HepG2 (cell line): ENCODE results near the gene GPS1. TPM values are rescaled to one million over a fixed set of nuclear protein-coding genes. Genes with fewer than 3 reads are reported as not detected.

Experiments
- AKAP8 ChIP-seq: sonication (generic); formaldehyde crosslinking; IDR thresholded peaks from 2 replicates; pipeline ENCODE4 v1.5.1; 2020; ENCODE audit warnings: mild to moderate bottlenecking, missing genetic modification reagents
- ARNT ChIP-seq: fragments of 450-650 bp; IDR thresholded peaks from 2 replicates; pipeline ENCODE4 v1.6.1; 2017
- CCAR2 ChIP-seq: fragments of 200-400 bp; formaldehyde crosslinking; optimal IDR thresholded peaks from 2 replicates; pipeline ENCODE3; 2018; ENCODE audit warnings: low read depth, mild to moderate bottlenecking, low read length, moderate library complexity
- CENPBD1 ChIP-seq: sonication (generic); formaldehyde crosslinking; IDR thresholded peaks from 2 replicates; pipeline ENCODE4 v1.8.0; 2022; ENCODE audit warnings: missing genetic modification reagents, low read depth, mild to moderate bottlenecking, borderline replicate concordance
- DDIT3 ChIP-seq: sonication (generic); formaldehyde crosslinking; IDR thresholded peaks from 2 replicates; pipeline ENCODE4 v1.4.0; 2020; ENCODE audit warnings: mild to moderate bottlenecking, missing genetic modification reagents
- E2F1 ChIP-seq: sonication (generic); formaldehyde crosslinking; IDR thresholded peaks from 2 replicates; pipeline ENCODE4 v1.5.0; 2020; ENCODE audit warnings: missing genetic modification reagents
- FOXC1 ChIP-seq: sonication (generic); formaldehyde crosslinking; IDR thresholded peaks from 2 replicates; pipeline ENCODE4 v1.8.0; 2022; ENCODE audit warnings: mild to moderate bottlenecking, missing genetic modification reagents, borderline replicate concordance
- FOXK1 ChIP-seq: sonication (generic); formaldehyde crosslinking; IDR thresholded peaks from 2 replicates; pipeline ENCODE4 v1.4.0; 2020; ENCODE audit warnings: low read depth, missing genetic modification reagents, borderline replicate concordance
- HDAC2 ChIP-seq: sonication (generic); formaldehyde crosslinking; IDR thresholded peaks from 2 replicates; pipeline ENCODE4 v1.4.0; 2020; ENCODE audit warnings: missing genetic modification reagents
- JUN ChIP-seq: sonication (generic); formaldehyde crosslinking; IDR thresholded peaks from 2 replicates; pipeline ENCODE4 v1.4.0; 2020; ENCODE audit warnings: mild to moderate bottlenecking, missing genetic modification reagents
- LRRFIP1 ChIP-seq: sonication (generic); formaldehyde crosslinking; conservative IDR thresholded peaks from 2 replicates; pipeline ENCODE4 v1.4.0; 2020; ENCODE audit warnings: missing genetic modification reagents
- MED1 ChIP-seq: sonication (generic); formaldehyde crosslinking; IDR thresholded peaks from 2 replicates; pipeline ENCODE4 v1.4.0; 2020; ENCODE audit warnings: missing genetic modification reagents
- NCOA1 ChIP-seq: sonication (generic); formaldehyde crosslinking; IDR thresholded peaks from 2 replicates; pipeline ENCODE4 v1.9.0; 2021; ENCODE audit warnings: missing genetic modification reagents
- NFYB ChIP-seq: sonication (generic); formaldehyde crosslinking; IDR thresholded peaks from 2 replicates; pipeline ENCODE4 v1.4.0; 2020; ENCODE audit warnings: missing genetic modification reagents
- PHF8 ChIP-seq: sonication (generic); formaldehyde crosslinking; IDR thresholded peaks from 2 replicates; pipeline ENCODE4 v1.5.0; 2020; ENCODE audit warnings: missing genetic modification reagents
- SP2 ChIP-seq: sonication (generic); formaldehyde crosslinking; IDR thresholded peaks from 2 replicates; pipeline ENCODE4 v1.5.1; 2020; ENCODE audit warnings: mild to moderate bottlenecking, missing genetic modification reagents
- TCF12 ChIP-seq, 2 experiments: fragments of 450-650 bp in 1 of 2; sonication (generic) in 1 of 2; formaldehyde crosslinking in 1 of 2; IDR thresholded peaks; 2 replicates each; pipeline versions ENCODE4 v1.6.1 to v1.8.0; 2017 to 2022; ENCODE audit warnings: antibody characterized with exemption in 1 of 2, mild to moderate bottlenecking in 1 of 2, missing genetic modification reagents in 1 of 2, moderate library complexity in 1 of 2
- TEAD3 ChIP-seq: optimal IDR thresholded peaks from 2 replicates; pipeline ENCODE3; 2016; ENCODE audit warnings: borderline replicate concordance
- TSC22D2 ChIP-seq: sonication (generic); formaldehyde crosslinking; IDR thresholded peaks from 2 replicates; pipeline ENCODE4 v1.5.1; 2020; ENCODE audit warnings: missing genetic modification reagents, mild to moderate bottlenecking, borderline replicate concordance
- ZNF207 ChIP-seq: fragments of 450-650 bp; IDR thresholded peaks from 2 replicates; pipeline ENCODE4 v1.6.1; 2016; ENCODE audit warnings: antibody characterized with exemption, borderline replicate concordance
- ZNF256 ChIP-seq: sonication (generic); formaldehyde crosslinking; conservative IDR thresholded peaks from 2 replicates; pipeline ENCODE4 v1.4.0; 2020; ENCODE audit warnings: missing genetic modification reagents
- ZNF383 ChIP-seq: sonication (generic); formaldehyde crosslinking; IDR thresholded peaks from 2 replicates; pipeline ENCODE4 v1.4.0; 2020; ENCODE audit warnings: missing genetic modification reagents, mild to moderate bottlenecking, borderline replicate concordance
- ZNF549 ChIP-seq: sonication (generic); formaldehyde crosslinking; IDR thresholded peaks from 2 replicates; pipeline ENCODE4 v1.5.0; 2020; ENCODE audit warnings: missing genetic modification reagents
- ZNF7 ChIP-seq: IDR thresholded peaks from 2 replicates; pipeline ENCODE4 v1.6.1; 2016; ENCODE audit warnings: missing biosample characterization, missing genetic modification reagents
- ZSCAN30 ChIP-seq: sonication (generic); formaldehyde crosslinking; IDR thresholded peaks from 2 replicates; pipeline ENCODE4 v1.5.0; 2020; ENCODE audit warnings: mild to moderate bottlenecking, missing genetic modification reagents
- ZSCAN31 ChIP-seq: sonication (generic); formaldehyde crosslinking; IDR thresholded peaks from 2 replicates; pipeline ENCODE4 v1.5.0; 2020; ENCODE audit warnings: low read depth, mild to moderate bottlenecking, missing genetic modification reagents
- polyA plus RNA-seq, 8 experiments: library from polyadenylated mRNA; depleted of rRNA in 3 of 8; stranded (reverse) in 7 of 8; unstranded in 1 of 8; fragments of >200 nt; fragmentation: Illumina TruSeq in 4 of 8; extraction: Trizol in 4 of 8; gene quantifications; 2 replicates each; pipeline versions ENCODE4 v1.2.1 to v1.2.3, GENCODE V29; 2011 to 2016; ENCODE audit warnings: low read depth in 4 of 8, missing spikeins in 1 of 8, mixed read lengths in 1 of 8; ENCODE audit not compliant: insufficient read depth in 1 of 8
- total RNA-seq, 5 experiments: library from RNA; depleted of rRNA; stranded (reverse); fragments of >200 nt; fragmentation: Illumina TruSeq; extraction: Trizol; gene quantifications; 2 replicates each; pipeline ENCODE4 v1.2.3, GENCODE V29; 2016; ENCODE audit warnings: low read depth in 1 of 5

GPS1 gene
- total and polyA plus RNA-seq, 2 of the 13 experiments (the other 11 are each of a cell fraction or from before 2014, with no cell fraction given): 124 to 128 TPM

GRCh38 chr17:82103553-82104451 is 52.1 kb downstream of the GPS1 start (continued):
- TF ChIP-seq TEAD3 (peak; percentile 74), JUN (no peak), MED1 (peak; percentile 95), ZNF207 (no peak), CCAR2 (no peak), AKAP8 (CRISPR knock-in tag) (peak; percentile 96), ZNF549 (CRISPR knock-in tag) (peak; percentile 65; the same call in 1 of the 2 replicates), NFYB (CRISPR knock-in tag) (0 out of 2 replicates have a peak, but pooled peaks have one; percentile 27), ZNF256 (CRISPR knock-in tag) (0 out of 2 replicates have a peak, but pooled peaks have one; percentile 12), ARNT (no peak), FOXK1 (CRISPR knock-in tag) (0 out of 2 replicates have a peak, but pooled peaks have one; percentile 66), NCOA1 (no peak), DDIT3 (CRISPR knock-in tag) (no peak), SP2 (CRISPR knock-in tag) (no peak), TCF12 (IDR thresholded peaks at IDR 0.05) (no peak), TCF12 (CRISPR knock-in tag; IDR thresholded peaks at IDR 0.05) (0 out of 2 replicates have a peak, but pooled peaks have one; percentile 17), CENPBD1 (CRISPR knock-in tag) (0 out of 2 replicates have a peak, but pooled peaks have one; percentile 78), LRRFIP1 (0 out of 2 replicates have a peak, but pooled peaks have one; percentile 76), ZNF383 (no peak), FOXC1 (peak; percentile 69), HDAC2 (peak; percentile 80), ZSCAN31 (peak; percentile 93), E2F1 (peak; percentile 66; the same call in 1 of the 2 replicates), TSC22D2 (0 out of 2 replicates have a peak, but pooled peaks have one; percentile 46), ZNF7 (CRISPR knock-in tag) (no peak), ZSCAN30 (CRISPR knock-in tag) (no peak; the same call in 1 of the 2 replicates), PHF8 (CRISPR knock-in tag) (peak; percentile 52)
